Measurements from ENCODE around the gene NF1.
"Not testable (repeated sequence)": the region's sequence is repeated elsewhere in the genome, so short reads cannot be mapped to it uniquely, and the experiment has no call there.

DNA sequence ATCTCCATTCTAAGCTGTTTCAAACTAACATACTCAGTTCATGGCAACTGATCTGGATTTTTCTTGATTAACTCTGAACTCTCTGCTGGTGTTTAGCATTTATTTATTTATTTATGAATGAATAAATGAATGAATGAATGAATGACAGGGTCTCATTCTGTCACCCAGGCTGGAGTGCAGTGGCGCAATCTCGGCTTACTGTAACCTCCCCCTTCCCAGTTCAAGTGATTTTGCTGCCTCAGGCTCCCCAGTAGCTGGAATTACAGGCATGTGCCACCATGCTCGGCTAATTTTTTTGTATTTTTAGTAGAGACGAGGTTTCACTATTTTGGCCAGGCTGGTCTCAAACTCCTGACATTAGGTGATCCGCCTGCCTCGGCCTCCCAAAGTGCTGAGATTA is 62.1 kb downstream of the NF1 start:
- TF ChIP-seq, protein P1, sequence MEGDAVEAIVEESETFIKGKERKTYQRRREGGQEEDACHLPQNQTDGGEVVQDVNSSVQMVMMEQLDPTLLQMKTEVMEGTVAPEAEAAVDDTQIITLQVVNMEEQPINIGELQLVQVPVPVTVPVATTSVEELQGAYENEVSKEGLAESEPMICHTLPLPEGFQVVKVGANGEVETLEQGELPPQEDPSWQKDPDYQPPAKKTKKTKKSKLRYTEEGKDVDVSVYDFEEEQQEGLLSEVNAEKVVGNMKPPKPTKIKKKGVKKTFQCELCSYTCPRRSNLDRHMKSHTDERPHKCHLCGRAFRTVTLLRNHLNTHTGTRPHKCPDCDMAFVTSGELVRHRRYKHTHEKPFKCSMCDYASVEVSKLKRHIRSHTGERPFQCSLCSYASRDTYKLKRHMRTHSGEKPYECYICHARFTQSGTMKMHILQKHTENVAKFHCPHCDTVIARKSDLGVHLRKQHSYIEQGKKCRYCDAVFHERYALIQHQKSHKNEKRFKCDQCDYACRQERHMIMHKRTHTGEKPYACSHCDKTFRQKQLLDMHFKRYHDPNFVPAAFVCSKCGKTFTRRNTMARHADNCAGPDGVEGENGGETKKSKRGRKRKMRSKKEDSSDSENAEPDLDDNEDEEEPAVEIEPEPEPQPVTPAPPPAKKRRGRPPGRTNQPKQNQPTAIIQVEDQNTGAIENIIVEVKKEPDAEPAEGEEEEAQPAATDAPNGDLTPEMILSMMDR (IDR thresholded peaks at IDR 0.05): not testable (repeated sequence)
- TF ChIP-seq JUN (CRISPR knock-in tag; IDR thresholded peaks at IDR 0.05); SMAD4 (CRISPR knock-in tag; IDR thresholded peaks at IDR 0.05); ELF4 (CRISPR knock-in tag; IDR thresholded peaks at IDR 0.05; ENCODE audit: low read depth); SP1 (CRISPR knock-in tag; conservative IDR thresholded peaks at IDR 0.05): not testable (repeated sequence)
- TF ChIP-seq, protein P2, sequence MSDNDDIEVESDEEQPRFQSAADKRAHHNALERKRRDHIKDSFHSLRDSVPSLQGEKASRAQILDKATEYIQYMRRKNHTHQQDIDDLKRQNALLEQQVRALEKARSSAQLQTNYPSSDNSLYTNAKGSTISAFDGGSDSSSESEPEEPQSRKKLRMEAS (CRISPR knock-in tag; IDR thresholded peaks at IDR 0.05): not testable (repeated sequence)
- TF ChIP-seq, protein P3, sequence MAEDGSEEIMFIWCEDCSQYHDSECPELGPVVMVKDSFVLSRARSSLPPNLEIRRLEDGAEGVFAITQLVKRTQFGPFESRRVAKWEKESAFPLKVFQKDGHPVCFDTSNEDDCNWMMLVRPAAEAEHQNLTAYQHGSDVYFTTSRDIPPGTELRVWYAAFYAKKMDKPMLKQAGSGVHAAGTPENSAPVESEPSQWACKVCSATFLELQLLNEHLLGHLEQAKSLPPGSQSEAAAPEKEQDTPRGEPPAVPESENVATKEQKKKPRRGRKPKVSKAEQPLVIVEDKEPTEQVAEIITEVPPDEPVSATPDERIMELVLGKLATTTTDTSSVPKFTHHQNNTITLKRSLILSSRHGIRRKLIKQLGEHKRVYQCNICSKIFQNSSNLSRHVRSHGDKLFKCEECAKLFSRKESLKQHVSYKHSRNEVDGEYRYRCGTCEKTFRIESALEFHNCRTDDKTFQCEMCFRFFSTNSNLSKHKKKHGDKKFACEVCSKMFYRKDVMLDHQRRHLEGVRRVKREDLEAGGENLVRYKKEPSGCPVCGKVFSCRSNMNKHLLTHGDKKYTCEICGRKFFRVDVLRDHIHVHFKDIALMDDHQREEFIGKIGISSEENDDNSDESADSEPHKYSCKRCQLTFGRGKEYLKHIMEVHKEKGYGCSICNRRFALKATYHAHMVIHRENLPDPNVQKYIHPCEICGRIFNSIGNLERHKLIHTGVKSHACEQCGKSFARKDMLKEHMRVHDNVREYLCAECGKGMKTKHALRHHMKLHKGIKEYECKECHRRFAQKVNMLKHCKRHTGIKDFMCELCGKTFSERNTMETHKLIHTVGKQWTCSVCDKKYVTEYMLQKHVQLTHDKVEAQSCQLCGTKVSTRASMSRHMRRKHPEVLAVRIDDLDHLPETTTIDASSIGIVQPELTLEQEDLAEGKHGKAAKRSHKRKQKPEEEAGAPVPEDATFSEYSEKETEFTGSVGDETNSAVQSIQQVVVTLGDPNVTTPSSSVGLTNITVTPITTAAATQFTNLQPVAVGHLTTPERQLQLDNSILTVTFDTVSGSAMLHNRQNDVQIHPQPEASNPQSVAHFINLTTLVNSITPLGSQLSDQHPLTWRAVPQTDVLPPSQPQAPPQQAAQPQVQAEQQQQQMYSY (CRISPR knock-in tag; IDR thresholded peaks at IDR 0.05): not testable (repeated sequence)
- TF ChIP-seq, protein P4, sequence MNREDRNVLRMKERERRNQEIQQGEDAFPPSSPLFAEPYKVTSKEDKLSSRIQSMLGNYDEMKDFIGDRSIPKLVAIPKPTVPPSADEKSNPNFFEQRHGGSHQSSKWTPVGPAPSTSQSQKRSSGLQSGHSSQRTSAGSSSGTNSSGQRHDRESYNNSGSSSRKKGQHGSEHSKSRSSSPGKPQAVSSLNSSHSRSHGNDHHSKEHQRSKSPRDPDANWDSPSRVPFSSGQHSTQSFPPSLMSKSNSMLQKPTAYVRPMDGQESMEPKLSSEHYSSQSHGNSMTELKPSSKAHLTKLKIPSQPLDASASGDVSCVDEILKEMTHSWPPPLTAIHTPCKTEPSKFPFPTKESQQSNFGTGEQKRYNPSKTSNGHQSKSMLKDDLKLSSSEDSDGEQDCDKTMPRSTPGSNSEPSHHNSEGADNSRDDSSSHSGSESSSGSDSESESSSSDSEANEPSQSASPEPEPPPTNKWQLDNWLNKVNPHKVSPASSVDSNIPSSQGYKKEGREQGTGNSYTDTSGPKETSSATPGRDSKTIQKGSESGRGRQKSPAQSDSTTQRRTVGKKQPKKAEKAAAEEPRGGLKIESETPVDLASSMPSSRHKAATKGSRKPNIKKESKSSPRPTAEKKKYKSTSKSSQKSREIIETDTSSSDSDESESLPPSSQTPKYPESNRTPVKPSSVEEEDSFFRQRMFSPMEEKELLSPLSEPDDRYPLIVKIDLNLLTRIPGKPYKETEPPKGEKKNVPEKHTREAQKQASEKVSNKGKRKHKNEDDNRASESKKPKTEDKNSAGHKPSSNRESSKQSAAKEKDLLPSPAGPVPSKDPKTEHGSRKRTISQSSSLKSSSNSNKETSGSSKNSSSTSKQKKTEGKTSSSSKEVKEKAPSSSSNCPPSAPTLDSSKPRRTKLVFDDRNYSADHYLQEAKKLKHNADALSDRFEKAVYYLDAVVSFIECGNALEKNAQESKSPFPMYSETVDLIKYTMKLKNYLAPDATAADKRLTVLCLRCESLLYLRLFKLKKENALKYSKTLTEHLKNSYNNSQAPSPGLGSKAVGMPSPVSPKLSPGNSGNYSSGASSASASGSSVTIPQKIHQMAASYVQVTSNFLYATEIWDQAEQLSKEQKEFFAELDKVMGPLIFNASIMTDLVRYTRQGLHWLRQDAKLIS (CRISPR knock-in tag; IDR thresholded peaks at IDR 0.05; ENCODE audit: borderline replicate concordance): not testable (repeated sequence)
